Ovary (tissue), 9 donors: ENCODE results near the gene BICD2. TPM values are rescaled to one million over a fixed set of nuclear protein-coding genes. Genes with fewer than 3 reads are reported as not detected.
A peak's percentile ranks its signal among the peaks of the same experiment; 100 is the strongest.

Source experiments
- DNase-seq, 5 donors: peaks; one replicate each; pipeline ENCODE4 v3.0.0-alpha.2; 2019 to 2020
- H3K27ac ChIP-seq, 2 donors: fragments of 200-600 bp; one replicate each; pipeline versions ENCODE4 v1.5.1 to v1.8.0; 2019 to 2022
- H3K27me3 ChIP-seq: fragments of 200-600 bp; one replicate; pipeline ENCODE4 v1.8.0; 2022
- H3K36me3 ChIP-seq: fragments of 200-600 bp; sonication (generic); one replicate; pipeline ENCODE4 v1.5.1; 2019
- H3K4me1 ChIP-seq: one replicate; pipeline ENCODE4 v1.8.1; 2013; ENCODE audit warnings: mild to moderate bottlenecking, moderate library complexity; ENCODE audit not compliant: insufficient read depth
- H3K4me3 ChIP-seq: fragments of 200-600 bp; sonication (generic); one replicate; pipeline ENCODE4 v1.5.1; 2017
- H3K9me3 ChIP-seq, 2 donors: fragments of 200-600 bp in 1 of 2; sonication (generic) in 1 of 2; one replicate each; pipeline versions ENCODE4 v1.5.1 to v1.8.1; 2013 to 2019; ENCODE audit warnings: mild to moderate bottlenecking in 1 of 2, moderate library complexity in 1 of 2
- CTCF ChIP-seq, 3 donors: fragments of 450-650 bp in 2 of 3; fragments of 200-600 bp in 1 of 3; IDR thresholded peaks; one replicate each; pipeline versions ENCODE4 v1.5.1 to v1.8.0; 2016 to 2022; ENCODE audit warnings: antibody characterized with exemption in 3 of 3, mild to moderate bottlenecking in 1 of 3
- EP300 ChIP-seq: sonication (generic); formaldehyde crosslinking; IDR thresholded peaks from one replicate; pipeline ENCODE4 v1.6.1; 2017; ENCODE audit warnings: antibody characterized with exemption
- POLR2A ChIP-seq: fragments of 450-650 bp; IDR thresholded peaks from one replicate; pipeline ENCODE4 v1.6.1; 2017; ENCODE audit warnings: antibody characterized with exemption, mild to moderate bottlenecking, moderate library complexity
- WGBS, 3 donors: extraction: QIAGEN DNeasy Blood & Tissue Kit in 1 of 3; methylation state at CpG; one replicate each; pipeline versions ENCODE4 v1.1.5 to v1.1.7; 2013 to 2017; 5-methylcytosine and 5-hydroxymethylcytosine counted together
- intact Hi-C, 4 donors: fragments of 100-400 bp; cut with DNase I; formaldehyde crosslinking; loops; one replicate each; pipeline versions ENCODE4 v1.11.0 to v1.15.1; 2022 to 2023
- polyA plus RNA-seq, 2 donors: library from polyadenylated mRNA; stranded (reverse); fragments of 200-250 nt in 1 of 2; fragments of 350-450 nt in 1 of 2; fragmentation: Illumina TruSeq in 1 of 2; extraction: RNeasy Lipid Tissue Mini Kit (QIAGEN cat#74804) in 1 of 2; gene quantifications; one replicate each; pipeline ENCODE4 v1.2.3, GENCODE V29; 2013 to 2014
- total RNA-seq, 7 donors: library from RNA; depleted of rRNA in 2 of 7; stranded (reverse); fragments of >200 nt in 2 of 7; fragmentation: NEBNext Ultra II Directional in 3 of 7; extraction: Animal tissue kit (Norgen Biotek cat#: 25700) in 3 of 7; gene quantifications; one replicate each; pipeline versions ENCODE4 v1.1.0 to v1.2.4, GENCODE V29; 2016 to 2023
- donor health status: DM: no; HTN: no; CAD: no; lungs with moderate emphysema.
- donor health status: DM: no; HTN: no; CAD: no.
- donor health status: Bipolar disorder and iron deficiency.
- donor health status: DM: yes; HTN: yes; CAD: no.
- donor health status: DM: no; HTN: no; CAD: no.
- donor health status: DM: yes; HTN: yes; CAD: no.

Gene BICD2
- total and polyA plus RNA-seq, 9 donors: 13.9 to 28.7 (median 20.6) TPM

GRCh38 chr9:92685022-92685421 lies 79.6 kb downstream of the BICD2 start:
- TF ChIP-seq CTCF (IDR thresholded peaks at IDR 0.05) (no peak), POLR2A (no peak), EP300 (no peak)
- H3K27ac ChIP-seq: no peak overlapping the region
- intact Hi-C loops: no loop called here
- no peaks in the 10 kb centered on the region for H3K36me3 ChIP-seq
- WGBS, 3 donors: 80 to 81% (median 80%) methylated on average over 5 of the region's 5 CpGs
- no peak overlapping the region for H3K4me3 ChIP-seq
- no peak for DNase-seq
- peaks cover 0 to 3% of the 10 kb centered on the region in 2 donors for H3K9me3 ChIP-seq
- H3K27me3 ChIP-seq: no peaks in the 10 kb centered on the region
- H3K4me1 ChIP-seq: no peaks in the 10 kb centered on the region

- intact Hi-C loops: no loop called here
- Histone ChIP-seq H3K36me3 (no peaks in the 10 kb centered on the region), H3K4me1 (no peaks in the 10 kb centered on the region), H3K27me3 (no peaks in the 10 kb centered on the region), H3K27ac (no peak overlapping the region), H3K9me3 (no peaks in the 10 kb centered on the region), H3K4me3 (no peak overlapping the region)
- no peak for DNase-seq
- no peak for TF ChIP-seq CTCF (IDR thresholded peaks at IDR 0.05)
- no peak for TF ChIP-seq POLR2A
- no peak for TF ChIP-seq EP300
- WGBS, 3 donors: 92 to 96% (median 94%) methylated on average over 8 of the region's 8 CpGs
Measured at GRCh38 chr9:92682269-92682668, 82.4 kb downstream of the BICD2 start.

GRCh38 chr9:92680166-92681119 lies 84.2 kb downstream of the BICD2 start:
- H3K4me3 ChIP-seq: no peak overlapping the region
- peak in 1 of 5 donors; percentile 24 for DNase-seq
- intact Hi-C loops: no loop called here
- H3K9me3 ChIP-seq: no peaks in the 10 kb centered on the region
- WGBS, 3 donors: 67 to 75% (median 69%) methylated on average over 12 of the region's 12 CpGs
- no peaks in the 10 kb centered on the region for H3K4me1 ChIP-seq
- H3K27ac ChIP-seq: no peak overlapping the region
- H3K36me3 ChIP-seq: no peaks in the 10 kb centered on the region
- TF ChIP-seq CTCF (IDR thresholded peaks at IDR 0.05) (no peak), EP300 (no peak), POLR2A (no peak)
- no peaks in the 10 kb centered on the region for H3K27me3 ChIP-seq

- no peak for DNase-seq
- Histone ChIP-seq H3K36me3 (no peaks in the 10 kb centered on the region), H3K4me1 (no peaks in the 10 kb centered on the region), H3K27ac (no peak overlapping the region), H3K27me3 (no peaks in the 10 kb centered on the region), H3K4me3 (no peak overlapping the region), H3K9me3 (no peaks in the 10 kb centered on the region)
- 77 to 78% (median 77%) methylated on average over 14 of the region's 14 CpGs for WGBS, 3 donors
- intact Hi-C loops: loop anchor here in 1 of 4 donors (10.0 kb wide), 1 partner anchor 85 kb away; the partner anchor contains the start of gene BICD2
- TF ChIP-seq EP300 (no peak), POLR2A (no peak), CTCF (IDR thresholded peaks at IDR 0.05) (no peak)
Measured at GRCh38 chr9:92679413-92680165, 85.0 kb downstream of the BICD2 start.
